ENCODE results near the gene C6orf15.

Gene C6orf15

GRCh38 chr6:31098449-31098938 is 13.9 kb downstream of the C6orf15 start:
- Histone ChIP-seq H3K9me3 (ENCODE audit: insufficient read depth, low read depth, low read length) (no peaks in the 10 kb centered on the region), H3K9ac (ENCODE audit: low read depth, low read length, poor library complexity, severe bottlenecking) (no peak overlapping the region), H3K4me1 (ENCODE audit: insufficient read depth, low read length, poor library complexity, severe bottlenecking) (peaks cover 45% of the 10 kb centered on the region), H3K36me3 (ENCODE audit: insufficient read depth, low read length) (no peaks in the 10 kb centered on the region), H3K79me2 (ENCODE audit: insufficient read depth, low read length) (no peaks in the 10 kb centered on the region), H3F3A (ENCODE audit: low read depth) (peaks cover 11% of the 10 kb centered on the region), H2AFZ (ENCODE audit: low read length) (no peak overlapping the region), H3K4me2 (ENCODE audit: low read depth, low read length, poor library complexity, severe bottlenecking) (no peak overlapping the region), H3K4me3 (ENCODE audit: low read length, poor library complexity, severe bottlenecking) (no peak overlapping the region), H4K20me1 (ENCODE audit: insufficient read depth, low read length, poor library complexity, severe bottlenecking) (no peaks in the 10 kb centered on the region), H3K9me2 (replicated peaks; ENCODE audit: low read depth, low read length) (no peaks in the 10 kb centered on the region), H3K27me3 (ENCODE audit: insufficient read depth, low read length, poor library complexity, severe bottlenecking) (no peaks in the 10 kb centered on the region)
- TF ChIP-seq CTCF (conservative IDR thresholded peaks at IDR 0.05; ENCODE audit: low read length) (no peak), EZH2phosphoT487 (IDR thresholded peaks at IDR 0.05; ENCODE audit: borderline replicate concordance) (no peak)

GRCh38 chr6:31096656-31097055 is 15.7 kb downstream of the C6orf15 start:
- TF ChIP-seq CTCF (conservative IDR thresholded peaks at IDR 0.05; ENCODE audit: low read length) = no peak
- no peak for TF ChIP-seq EZH2phosphoT487 (IDR thresholded peaks at IDR 0.05; ENCODE audit: borderline replicate concordance)
- Histone ChIP-seq H4K20me1 (ENCODE audit: insufficient read depth, low read length, poor library complexity, severe bottlenecking) (no peaks in the 10 kb centered on the region), H3K9ac (ENCODE audit: low read depth, low read length, poor library complexity, severe bottlenecking) (peak overlapping the region; percentile 37), H3K27me3 (ENCODE audit: insufficient read depth, low read length, poor library complexity, severe bottlenecking) (no peaks in the 10 kb centered on the region), H3K9me3 (ENCODE audit: insufficient read depth, low read depth, low read length) (no peaks in the 10 kb centered on the region), H3F3A (ENCODE audit: low read depth) (peaks cover 11% of the 10 kb centered on the region), H3K4me2 (ENCODE audit: low read depth, low read length, poor library complexity, severe bottlenecking) (peak overlapping the region; percentile 54), H3K4me1 (ENCODE audit: insufficient read depth, low read length, poor library complexity, severe bottlenecking) (peaks cover 53% of the 10 kb centered on the region), H2AFZ (ENCODE audit: low read length) (peak overlapping the region; percentile 41), H3K4me3 (ENCODE audit: low read length, poor library complexity, severe bottlenecking) (no peak overlapping the region), H3K79me2 (ENCODE audit: insufficient read depth, low read length) (no peaks in the 10 kb centered on the region), H3K9me2 (replicated peaks; ENCODE audit: low read depth, low read length) (no peaks in the 10 kb centered on the region), H3K36me3 (ENCODE audit: insufficient read depth, low read length) (no peaks in the 10 kb centered on the region)

- H3K4me2 ChIP-seq (ENCODE audit: low read depth, low read length, poor library complexity, severe bottlenecking) = peak overlapping the region; percentile 77
- H3K4me1 ChIP-seq (ENCODE audit: insufficient read depth, low read length, poor library complexity, severe bottlenecking) = peaks cover 53% of the 10 kb centered on the region
- no peak overlapping the region for H3K4me3 ChIP-seq (ENCODE audit: low read length, poor library complexity, severe bottlenecking)
- H3K9ac ChIP-seq (ENCODE audit: low read depth, low read length, poor library complexity, severe bottlenecking) = peak overlapping the region; percentile 18
- H3K27me3 ChIP-seq (ENCODE audit: insufficient read depth, low read length, poor library complexity, severe bottlenecking) = no peaks in the 10 kb centered on the region
- no peaks in the 10 kb centered on the region for H4K20me1 ChIP-seq (ENCODE audit: insufficient read depth, low read length, poor library complexity, severe bottlenecking)
- no peak overlapping the region for H2AFZ ChIP-seq (ENCODE audit: low read length)
- no peak for TF ChIP-seq CTCF (conservative IDR thresholded peaks at IDR 0.05; ENCODE audit: low read length)
- H3K79me2 ChIP-seq (ENCODE audit: insufficient read depth, low read length) = no peaks in the 10 kb centered on the region
- no peaks in the 10 kb centered on the region for H3K9me3 ChIP-seq (ENCODE audit: insufficient read depth, low read depth, low read length)
- H3K9me2 ChIP-seq (replicated peaks; ENCODE audit: low read depth, low read length) = no peaks in the 10 kb centered on the region
- no peaks in the 10 kb centered on the region for H3K36me3 ChIP-seq (ENCODE audit: insufficient read depth, low read length)
- peaks cover 11% of the 10 kb centered on the region for H3F3A ChIP-seq (ENCODE audit: low read depth)
Observed at GRCh38 chr6:31096215-31096614, 16.2 kb downstream of the C6orf15 start.
